ENCODE measurements around the gene DBN1.
"Not testable (repeated sequence)": the region's sequence is repeated elsewhere in the genome, so short reads cannot be mapped to it uniquely, and the experiment has no call there.

DBN1 gene

DNA sequence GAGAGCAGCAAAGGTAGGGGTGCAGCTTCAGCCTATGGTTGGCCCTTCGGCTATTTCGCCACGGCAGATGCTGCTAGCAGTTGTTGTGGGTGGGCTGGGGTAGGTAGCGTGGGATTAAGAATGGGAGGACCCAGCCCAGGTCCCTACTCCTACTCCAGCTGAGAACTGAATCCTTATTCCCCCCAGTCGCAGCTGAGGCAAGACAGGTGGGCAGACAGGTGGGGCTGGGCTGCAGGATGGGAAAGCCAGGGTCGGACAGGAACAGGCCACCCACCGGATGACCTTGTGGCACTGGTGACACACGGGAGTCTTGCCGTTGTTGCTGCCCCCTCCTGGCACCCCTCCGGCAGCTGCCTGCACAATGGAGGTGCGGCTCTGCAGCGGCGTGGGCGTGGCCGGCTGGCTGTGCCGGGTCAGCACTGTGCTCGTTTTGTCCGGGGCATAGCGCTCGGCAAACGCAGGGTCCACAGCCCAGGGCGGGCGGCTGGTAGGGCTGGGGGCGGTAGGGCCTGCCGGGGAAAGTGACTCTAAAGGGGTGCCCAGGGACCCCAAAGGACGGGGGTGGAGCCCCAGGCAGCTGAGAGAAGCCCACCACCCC lies 15.8 kb upstream of the DBN1 start:
- no peaks in the 10 kb centered on the region for H3K9me3 ChIP-seq (ENCODE audit: control insufficient read depth in 1 of 2, low read length in 2 of 2)
- peak overlapping the region in 1 of 2 donors; percentile 19 for H3K4me3 ChIP-seq (ENCODE audit: low read depth in 1 of 2, low read length in 2 of 2)
- peaks cover 28 to 75% of the 10 kb centered on the region in 2 donors for H3K36me3 ChIP-seq (ENCODE audit: control insufficient read depth in 1 of 2, insufficient read depth in 2 of 2, low read length in 2 of 2)
- H3K4me1 ChIP-seq (ENCODE audit: control insufficient read depth in 1 of 2, insufficient read depth in 2 of 2, low read length in 2 of 2): peaks cover 21 to 81% of the 10 kb centered on the region in 2 donors
- no peaks in the 10 kb centered on the region for H3K27me3 ChIP-seq (ENCODE audit: low read depth, low read length)
- H3K27ac ChIP-seq (ENCODE audit: low read length): no peak overlapping the region

DNA sequence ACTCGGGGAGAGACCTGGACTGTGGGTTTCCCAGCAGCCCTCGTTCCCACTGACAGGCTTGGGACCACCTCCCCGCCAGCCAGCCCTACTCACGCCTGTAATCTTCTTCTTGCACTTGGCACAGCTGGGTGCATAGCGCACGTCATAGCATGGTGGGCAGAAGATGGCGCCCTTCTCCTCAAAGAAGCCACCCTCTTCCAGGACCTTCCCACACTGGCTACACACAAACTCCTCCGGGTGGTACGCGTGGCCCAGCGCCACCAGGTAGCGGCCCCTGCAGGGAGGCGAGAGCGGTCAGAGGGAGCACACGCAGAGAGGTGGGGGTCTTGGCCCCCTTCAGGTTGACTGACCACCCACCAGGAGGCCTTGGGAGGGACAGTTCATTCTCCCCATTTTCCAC lies 14.5 kb upstream of the DBN1 start:
- Histone ChIP-seq H3K4me1 (ENCODE audit: control insufficient read depth in 1 of 2, insufficient read depth in 2 of 2, low read length in 2 of 2) (peaks cover 11 to 81% of the 10 kb centered on the region in 2 donors), H3K27ac (ENCODE audit: low read length) (no peak overlapping the region), H3K4me3 (ENCODE audit: low read depth in 1 of 2, low read length in 2 of 2) (no peak overlapping the region), H3K27me3 (ENCODE audit: low read depth, low read length) (no peaks in the 10 kb centered on the region), H3K36me3 (ENCODE audit: control insufficient read depth in 1 of 2, insufficient read depth in 2 of 2, low read length in 2 of 2) (peaks cover 29 to 78% of the 10 kb centered on the region in 2 donors), H3K9me3 (ENCODE audit: control insufficient read depth in 1 of 2, low read length in 2 of 2) (no peaks in the 10 kb centered on the region)

DNA sequence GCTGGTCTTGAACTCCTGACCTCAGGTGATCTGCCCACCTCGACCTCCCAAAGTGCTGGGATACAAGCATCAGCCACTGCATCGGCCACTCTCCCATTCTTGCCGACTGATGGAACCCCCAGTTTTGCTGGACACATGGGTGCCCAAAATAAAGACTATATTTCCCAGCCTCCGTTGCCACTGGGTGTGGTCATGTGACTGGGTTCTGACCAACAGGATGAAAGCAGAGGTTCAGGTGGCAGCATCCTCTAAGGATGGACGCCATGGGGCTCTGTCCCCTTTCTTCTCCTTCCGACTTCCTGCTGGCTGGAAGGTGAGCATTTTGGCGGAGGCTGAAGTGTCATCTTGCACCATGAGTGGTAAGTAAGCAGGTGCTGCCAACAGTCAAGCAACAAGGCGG lies 13.7 kb upstream of the DBN1 start:
- H3K9me3 ChIP-seq (ENCODE audit: control insufficient read depth in 1 of 2, low read length in 2 of 2): no peaks in the 10 kb centered on the region
- peaks cover 29 to 74% of the 10 kb centered on the region in 2 donors for H3K36me3 ChIP-seq (ENCODE audit: control insufficient read depth in 1 of 2, insufficient read depth in 2 of 2, low read length in 2 of 2)
- no peak overlapping the region for H3K27ac ChIP-seq (ENCODE audit: low read length)
- H3K4me3 ChIP-seq (ENCODE audit: low read depth in 1 of 2, low read length in 2 of 2): no peak overlapping the region
- H3K4me1 ChIP-seq (ENCODE audit: control insufficient read depth in 1 of 2, insufficient read depth in 2 of 2, low read length in 2 of 2): peaks cover 5 to 81% of the 10 kb centered on the region in 2 donors
- H3K27me3 ChIP-seq (ENCODE audit: low read depth, low read length): no peaks in the 10 kb centered on the region

DNA sequence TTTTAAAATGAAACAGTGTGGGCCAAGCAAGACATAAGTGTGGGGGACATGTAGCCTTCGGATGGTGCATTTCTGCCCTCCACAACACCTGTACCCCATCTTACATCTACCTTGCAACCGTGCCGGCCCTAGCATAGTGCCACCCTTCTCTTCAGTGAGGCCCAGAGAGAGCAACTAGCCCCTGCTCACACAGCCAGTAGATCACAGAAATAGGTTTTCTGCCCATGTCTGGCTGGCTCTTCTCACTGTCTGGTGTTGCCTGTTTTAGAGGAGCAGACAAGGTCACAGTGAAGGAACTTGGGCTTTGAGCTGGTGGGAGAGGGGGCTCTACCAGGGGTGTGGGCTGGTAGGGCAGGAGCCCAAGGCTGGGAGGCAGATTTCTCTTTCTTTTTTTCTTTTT lies 12.8 kb upstream of the DBN1 start:
- Histone ChIP-seq H3K4me1 (ENCODE audit: control insufficient read depth in 1 of 2, insufficient read depth in 2 of 2, low read length in 2 of 2) (peaks cover 5 to 81% of the 10 kb centered on the region in 2 donors), H3K4me3 (ENCODE audit: low read depth in 1 of 2, low read length in 2 of 2) (no peak overlapping the region), H3K27ac (ENCODE audit: low read length) (no peak overlapping the region), H3K27me3 (ENCODE audit: low read depth, low read length) (no peaks in the 10 kb centered on the region), H3K9me3 (ENCODE audit: control insufficient read depth in 1 of 2, low read length in 2 of 2) (no peaks in the 10 kb centered on the region), H3K36me3 (ENCODE audit: control insufficient read depth in 1 of 2, insufficient read depth in 2 of 2, low read length in 2 of 2) (peaks cover 29 to 73% of the 10 kb centered on the region in 2 donors)

DNA sequence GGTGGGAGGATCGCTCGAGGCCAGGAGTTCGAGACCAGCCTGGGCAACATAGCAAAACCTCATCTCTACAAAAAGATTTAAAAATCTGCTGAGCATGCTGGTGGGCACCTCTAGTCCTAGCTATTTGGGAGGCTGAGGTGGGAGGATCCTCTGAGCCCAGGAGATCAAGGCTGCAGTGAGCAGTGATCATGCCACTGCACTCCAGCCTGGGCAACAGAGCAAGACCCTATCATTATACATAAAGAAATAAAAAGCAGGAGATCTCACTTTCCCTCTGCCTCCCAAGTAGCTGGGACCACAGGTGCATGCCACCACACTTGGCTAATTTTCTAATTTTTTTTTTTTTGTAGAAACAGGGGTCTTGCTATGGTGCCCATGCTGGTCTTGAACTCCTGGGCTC lies 12.3 kb upstream of the DBN1 start:
- not testable (repeated sequence) for H3K9me3 ChIP-seq (ENCODE audit: control insufficient read depth in 1 of 2, low read length in 2 of 2); H3K27ac ChIP-seq (ENCODE audit: low read length); H3K4me3 ChIP-seq (ENCODE audit: low read depth in 1 of 2, low read length in 2 of 2); H3K27me3 ChIP-seq (ENCODE audit: low read depth, low read length)
- peaks cover 29 to 68% of the 10 kb centered on the region in 2 donors for H3K36me3 ChIP-seq (ENCODE audit: control insufficient read depth in 1 of 2, insufficient read depth in 2 of 2, low read length in 2 of 2)
- peaks cover 5 to 76% of the 10 kb centered on the region in 2 donors for H3K4me1 ChIP-seq (ENCODE audit: control insufficient read depth in 1 of 2, insufficient read depth in 2 of 2, low read length in 2 of 2)

DNA sequence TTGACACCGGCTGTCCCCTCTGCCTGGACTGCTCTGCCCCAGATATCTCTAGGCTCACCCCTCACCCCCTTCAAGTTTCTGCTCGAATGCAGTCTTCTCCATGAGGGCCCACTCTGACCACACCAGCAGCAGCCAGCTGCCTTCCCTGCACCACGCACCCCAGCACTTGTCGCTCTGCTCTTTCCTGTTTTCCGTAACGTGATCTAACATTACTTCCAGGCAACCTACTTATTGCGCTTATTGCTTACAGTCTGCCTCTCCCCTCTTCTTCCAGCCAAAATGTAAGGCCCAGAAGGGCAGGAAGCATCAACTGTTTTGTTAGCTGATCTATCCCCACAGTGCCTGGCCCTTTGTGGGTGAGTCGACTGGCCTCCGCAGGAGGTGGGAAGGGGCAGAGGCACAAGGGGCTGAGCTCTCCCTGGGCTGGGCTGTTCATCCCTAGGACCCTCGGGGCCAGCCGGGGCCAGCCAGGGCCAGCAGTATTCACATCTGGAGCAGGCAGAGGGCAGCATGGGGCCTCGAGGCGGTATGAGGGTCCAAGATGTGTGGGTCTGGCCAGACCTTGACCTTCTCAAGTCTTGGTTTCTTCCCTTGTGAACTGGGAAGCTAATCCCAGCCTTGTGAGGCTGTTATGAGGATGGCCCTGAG lies 11.6 kb upstream of the DBN1 start:
- H3K36me3 ChIP-seq (ENCODE audit: control insufficient read depth in 1 of 2, insufficient read depth in 2 of 2, low read length in 2 of 2): peaks cover 26 to 60% of the 10 kb centered on the region in 2 donors
- no peaks in the 10 kb centered on the region for H3K9me3 ChIP-seq (ENCODE audit: control insufficient read depth in 1 of 2, low read length in 2 of 2)
- H3K27ac ChIP-seq (ENCODE audit: low read length): no peak overlapping the region

DNA sequence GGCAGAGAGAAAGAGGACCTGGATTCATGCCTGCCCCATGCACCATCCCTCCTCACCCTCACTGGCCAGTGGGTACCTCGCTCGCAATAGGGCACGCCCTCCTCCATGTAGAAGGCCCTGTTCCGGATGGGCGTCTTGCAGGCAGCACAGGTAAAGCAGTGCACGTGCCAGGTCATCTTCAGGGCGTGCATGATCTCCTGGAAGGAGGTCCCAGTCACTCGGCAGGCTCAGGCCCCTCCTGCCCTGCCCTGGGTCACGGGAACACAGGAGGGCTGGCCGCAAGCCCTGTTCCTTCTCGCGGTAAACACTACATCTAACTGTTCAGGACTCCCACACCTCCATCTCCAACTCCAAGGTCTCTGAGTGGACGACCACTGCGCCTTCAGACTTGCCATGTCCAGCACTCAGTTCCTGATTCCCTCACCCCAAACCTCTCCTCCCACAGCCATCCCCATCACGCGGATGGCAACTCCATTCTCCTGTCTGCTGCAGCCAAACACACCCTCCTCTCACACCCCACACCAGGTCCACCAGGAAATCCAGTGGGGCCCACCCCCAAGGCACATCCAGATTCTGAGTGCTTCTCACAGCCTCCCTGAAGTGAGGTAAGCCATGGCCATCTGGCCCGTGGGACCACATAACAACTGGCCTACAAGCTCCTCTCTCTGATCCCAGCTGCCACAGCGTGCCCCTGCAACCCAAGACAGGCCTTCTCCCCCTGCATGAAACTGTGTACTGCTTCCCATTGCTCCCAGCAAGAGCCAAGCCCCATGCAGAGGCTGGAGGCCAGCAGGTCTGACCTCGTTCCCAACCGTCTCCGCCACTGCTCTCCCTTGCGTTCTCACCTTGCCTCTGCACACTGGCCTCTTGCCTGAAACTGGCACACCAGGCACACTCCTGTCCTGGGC lies 10.8 kb upstream of the DBN1 start:
- Histone ChIP-seq H3K4me3 (ENCODE audit: low read depth in 1 of 2, low read length in 2 of 2) (no peak overlapping the region), H3K9me3 (ENCODE audit: control insufficient read depth in 1 of 2, low read length in 2 of 2) (no peaks in the 10 kb centered on the region), H3K4me1 (ENCODE audit: control insufficient read depth in 1 of 2, insufficient read depth in 2 of 2, low read length in 2 of 2) (peaks cover 10 to 73% of the 10 kb centered on the region in 2 donors), H3K27ac (ENCODE audit: low read length) (no peak overlapping the region), H3K27me3 (ENCODE audit: low read depth, low read length) (no peaks in the 10 kb centered on the region), H3K36me3 (ENCODE audit: control insufficient read depth in 1 of 2, insufficient read depth in 2 of 2, low read length in 2 of 2) (peaks cover 25 to 53% of the 10 kb centered on the region in 2 donors)

More for the DNA sequence above, 11.6 kb upstream of the DBN1 start:
- peaks cover 5 to 73% of the 10 kb centered on the region in 2 donors for H3K4me1 ChIP-seq (ENCODE audit: control insufficient read depth in 1 of 2, insufficient read depth in 2 of 2, low read length in 2 of 2)
- no peaks in the 10 kb centered on the region for H3K27me3 ChIP-seq (ENCODE audit: low read depth, low read length)
- no peak overlapping the region for H3K4me3 ChIP-seq (ENCODE audit: low read depth in 1 of 2, low read length in 2 of 2)

DNA sequence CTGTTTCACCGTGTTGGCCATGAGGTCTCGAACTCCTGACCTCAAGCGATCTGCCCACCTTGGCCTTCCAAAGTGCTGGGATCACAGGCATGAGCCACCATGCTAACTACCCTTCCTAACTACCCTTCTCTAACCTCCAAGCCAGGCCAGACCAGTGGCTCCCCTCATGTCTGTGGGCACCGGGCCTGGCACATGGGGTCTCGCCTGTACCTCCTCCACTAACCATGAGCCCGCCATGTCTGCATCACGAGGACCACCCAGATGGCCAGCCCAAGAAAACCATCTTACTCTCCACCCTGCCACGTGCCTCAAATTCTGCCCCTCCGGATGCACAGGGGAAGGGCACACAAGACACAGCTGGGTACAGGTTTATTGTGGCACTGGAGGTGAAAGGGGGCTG lies 9.6 kb upstream of the DBN1 start:
- Histone ChIP-seq H3K27ac (ENCODE audit: low read length) (no peak overlapping the region), H3K4me1 (ENCODE audit: control insufficient read depth in 1 of 2, insufficient read depth in 2 of 2, low read length in 2 of 2) (peaks cover 10 to 73% of the 10 kb centered on the region in 2 donors), H3K36me3 (ENCODE audit: control insufficient read depth in 1 of 2, insufficient read depth in 2 of 2, low read length in 2 of 2) (peaks cover 21 to 42% of the 10 kb centered on the region in 2 donors)

DNA sequence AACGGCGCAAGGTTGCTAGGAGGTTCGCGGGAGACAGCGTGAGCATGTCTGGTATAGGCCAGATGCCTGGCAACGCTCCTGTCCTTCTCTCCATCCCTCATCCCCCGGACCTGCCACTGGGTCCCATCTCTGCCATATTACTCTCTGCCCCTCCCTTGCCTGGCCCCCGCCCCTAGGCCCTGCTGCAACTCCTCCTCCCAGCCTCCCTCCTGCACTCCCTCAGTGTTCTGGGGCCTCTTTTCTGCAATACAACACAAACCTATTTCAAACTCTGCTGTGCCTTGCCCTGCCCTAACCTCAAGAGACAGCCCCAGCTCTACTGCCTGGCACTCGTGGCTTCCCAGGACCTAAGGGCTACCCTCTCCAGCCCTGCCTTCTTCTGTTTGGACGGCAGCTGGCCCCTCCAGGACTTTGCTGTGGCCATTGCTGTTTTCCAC lies 8.9 kb upstream of the DBN1 start:
- Histone ChIP-seq H3K27me3 (ENCODE audit: low read depth, low read length) (no peaks in the 10 kb centered on the region), H3K9me3 (ENCODE audit: control insufficient read depth in 1 of 2, low read length in 2 of 2) (no peaks in the 10 kb centered on the region), H3K36me3 (ENCODE audit: control insufficient read depth in 1 of 2, insufficient read depth in 2 of 2, low read length in 2 of 2) (peaks cover 19 to 35% of the 10 kb centered on the region in 2 donors), H3K27ac (ENCODE audit: low read length) (no peak overlapping the region), H3K4me1 (ENCODE audit: control insufficient read depth in 1 of 2, insufficient read depth in 2 of 2, low read length in 2 of 2) (peaks cover 10 to 73% of the 10 kb centered on the region in 2 donors), H3K4me3 (ENCODE audit: low read depth in 1 of 2, low read length in 2 of 2) (no peak overlapping the region)

More for the DNA sequence above, 9.6 kb upstream of the DBN1 start:
- Histone ChIP-seq H3K9me3 (ENCODE audit: control insufficient read depth in 1 of 2, low read length in 2 of 2) (no peaks in the 10 kb centered on the region), H3K4me3 (ENCODE audit: low read depth in 1 of 2, low read length in 2 of 2) (no peak overlapping the region), H3K27me3 (ENCODE audit: low read depth, low read length) (no peaks in the 10 kb centered on the region)

DNA sequence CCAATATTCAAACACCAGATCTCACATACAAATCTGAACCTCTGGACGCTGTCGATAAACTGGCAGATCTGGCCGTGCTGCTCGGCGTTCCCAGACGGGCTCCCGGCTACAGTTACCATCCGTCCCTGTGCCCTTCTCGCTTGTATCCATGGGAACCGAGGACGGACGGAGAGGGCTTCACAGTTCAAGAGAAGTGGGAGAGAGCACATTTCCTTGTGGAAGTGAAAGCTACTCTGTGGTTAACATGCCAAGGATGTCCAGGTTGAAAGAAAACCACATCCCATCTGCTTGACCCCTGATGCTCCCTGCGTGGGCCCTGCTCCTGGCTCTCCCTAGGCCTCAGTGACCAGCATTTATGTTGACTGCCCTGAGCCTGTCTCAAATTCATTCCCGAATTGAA lies 6.3 kb upstream of the DBN1 start:
- H3K4me3 ChIP-seq (ENCODE audit: low read depth in 1 of 2, low read length in 2 of 2): no peak overlapping the region
- H3K27ac ChIP-seq (ENCODE audit: low read length): peak overlapping the region; percentile 79
- H3K36me3 ChIP-seq (ENCODE audit: control insufficient read depth in 1 of 2, insufficient read depth in 2 of 2, low read length in 2 of 2): peaks cover 10 to 16% of the 10 kb centered on the region in 2 donors
- no peaks in the 10 kb centered on the region for H3K27me3 ChIP-seq (ENCODE audit: low read depth, low read length)
- H3K4me1 ChIP-seq (ENCODE audit: control insufficient read depth in 1 of 2, insufficient read depth in 2 of 2, low read length in 2 of 2): peaks cover 10 to 76% of the 10 kb centered on the region in 2 donors
- no peaks in the 10 kb centered on the region for H3K9me3 ChIP-seq (ENCODE audit: control insufficient read depth in 1 of 2, low read length in 2 of 2)

Data from muscle layer of duodenum (tissue), 2 donors.